PFSK-1 (cell line): Measurements from ENCODE around the gene NFE2L3.

ENCODE experiments used
- FOXP2 ChIP-seq: optimal IDR thresholded peaks from 2 replicates; pipeline ENCODE3; 2011; ENCODE audit warnings: borderline replicate concordance, control low read depth, inconsistent platforms; ENCODE audit not compliant: insufficient read depth; ENCODE audit errors: extremely low read length, extremely low read depth
- POLR2AphosphoS5 ChIP-seq: IDR thresholded peaks from 2 replicates; pipeline ENCODE4 v1.6.1; 2012; ENCODE audit warnings: low read depth, mild to moderate bottlenecking, control low read depth, low read length, moderate library complexity
- SIN3A ChIP-seq: IDR thresholded peaks from 2 replicates; pipeline ENCODE4 v1.6.1; 2012; ENCODE audit warnings: mild to moderate bottlenecking, low read length, moderate library complexity, borderline replicate concordance; ENCODE audit not compliant: insufficient read depth
- TAF1 ChIP-seq: IDR thresholded peaks from 2 replicates; pipeline ENCODE4 v1.6.1; 2012; ENCODE audit warnings: low read length, control low read depth, borderline replicate concordance; ENCODE audit not compliant: insufficient read depth
- TF ChIP-seq, protein P1 (sequence below), 2 experiments: IDR thresholded peaks; 2 replicates each; pipeline versions ENCODE4 v1.6.1 to v1.8.0; 2011 to 2012; ENCODE audit warnings: low read depth in 2 of 2, low read length in 2 of 2, control low read depth in 1 of 2, inconsistent platforms in 1 of 2, mild to moderate bottlenecking in 1 of 2, moderate library complexity in 1 of 2; ENCODE audit not compliant: insufficient read depth in 1 of 2

DNA sequence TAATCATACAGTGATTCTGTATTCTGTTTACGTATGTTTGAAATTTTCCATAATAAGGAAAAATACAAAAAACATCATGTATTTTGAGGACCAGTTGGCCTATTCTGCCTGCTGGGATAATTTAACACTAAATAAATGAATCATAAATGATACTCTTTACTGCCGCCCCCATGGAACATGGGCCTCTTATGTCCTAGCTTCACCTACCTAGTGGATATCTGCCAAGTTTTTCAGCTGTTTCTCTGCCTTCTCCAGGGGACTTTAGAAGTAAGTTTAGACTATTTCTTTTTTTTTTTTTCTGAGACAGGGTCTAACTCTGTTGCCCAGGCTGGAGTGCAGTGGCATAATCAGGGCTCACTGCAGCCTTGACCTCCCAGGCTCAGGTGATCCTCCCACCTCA is 10.4 kb downstream of the NFE2L3 start:
- TF ChIP-seq POLR2AphosphoS5 (no peak), TAF1 (no peak), FOXP2 (no peak), SIN3A (no peak)
- TF ChIP-seq, protein P1, sequence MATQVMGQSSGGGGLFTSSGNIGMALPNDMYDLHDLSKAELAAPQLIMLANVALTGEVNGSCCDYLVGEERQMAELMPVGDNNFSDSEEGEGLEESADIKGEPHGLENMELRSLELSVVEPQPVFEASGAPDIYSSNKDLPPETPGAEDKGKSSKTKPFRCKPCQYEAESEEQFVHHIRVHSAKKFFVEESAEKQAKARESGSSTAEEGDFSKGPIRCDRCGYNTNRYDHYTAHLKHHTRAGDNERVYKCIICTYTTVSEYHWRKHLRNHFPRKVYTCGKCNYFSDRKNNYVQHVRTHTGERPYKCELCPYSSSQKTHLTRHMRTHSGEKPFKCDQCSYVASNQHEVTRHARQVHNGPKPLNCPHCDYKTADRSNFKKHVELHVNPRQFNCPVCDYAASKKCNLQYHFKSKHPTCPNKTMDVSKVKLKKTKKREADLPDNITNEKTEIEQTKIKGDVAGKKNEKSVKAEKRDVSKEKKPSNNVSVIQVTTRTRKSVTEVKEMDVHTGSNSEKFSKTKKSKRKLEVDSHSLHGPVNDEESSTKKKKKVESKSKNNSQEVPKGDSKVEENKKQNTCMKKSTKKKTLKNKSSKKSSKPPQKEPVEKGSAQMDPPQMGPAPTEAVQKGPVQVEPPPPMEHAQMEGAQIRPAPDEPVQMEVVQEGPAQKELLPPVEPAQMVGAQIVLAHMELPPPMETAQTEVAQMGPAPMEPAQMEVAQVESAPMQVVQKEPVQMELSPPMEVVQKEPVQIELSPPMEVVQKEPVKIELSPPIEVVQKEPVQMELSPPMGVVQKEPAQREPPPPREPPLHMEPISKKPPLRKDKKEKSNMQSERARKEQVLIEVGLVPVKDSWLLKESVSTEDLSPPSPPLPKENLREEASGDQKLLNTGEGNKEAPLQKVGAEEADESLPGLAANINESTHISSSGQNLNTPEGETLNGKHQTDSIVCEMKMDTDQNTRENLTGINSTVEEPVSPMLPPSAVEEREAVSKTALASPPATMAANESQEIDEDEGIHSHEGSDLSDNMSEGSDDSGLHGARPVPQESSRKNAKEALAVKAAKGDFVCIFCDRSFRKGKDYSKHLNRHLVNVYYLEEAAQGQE (IDR thresholded peaks at IDR 0.05; ENCODE audit: insufficient read depth in 1 of 2, low read depth in 2 of 2, low read length in 2 of 2) = no peak
